ENCODE results near the gene RABL3. TPM values are rescaled to one million over a fixed set of nuclear protein-coding genes. Genes with fewer than 3 reads are reported as not detected.

Gene RABL3
- total and polyA plus RNA-seq, 7 donors: 9.4 to 15.5 (median 12.8) TPM

DNA sequence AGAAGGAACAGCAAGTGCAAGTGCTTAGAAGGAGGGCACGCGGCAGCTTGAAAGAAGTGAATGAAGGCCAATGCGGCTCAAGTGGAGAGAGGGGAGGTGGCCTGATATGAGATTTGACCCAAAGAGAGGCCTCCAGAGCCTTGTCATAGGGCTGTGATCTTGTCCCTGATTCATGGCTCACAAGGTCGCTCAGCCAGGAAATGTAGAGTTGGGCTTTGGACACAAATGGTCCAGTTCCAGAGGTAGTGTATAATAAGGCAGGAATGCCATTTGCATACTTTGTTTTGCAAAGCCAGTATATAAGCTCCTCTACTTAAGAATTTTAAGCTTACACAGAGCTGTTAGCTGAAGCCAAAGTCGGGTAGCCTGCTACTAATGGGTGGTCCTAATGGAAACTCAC, 94.0 kb downstream of the RABL3 start:
- Histone ChIP-seq H3K4me1 (peaks cover 0 to 8% (median 2%) of the 10 kb centered on the region in 4 donors), H3K27ac (no peak overlapping the region), H3K9me3 (no peaks in the 10 kb centered on the region), H3K36me3 (no peaks in the 10 kb centered on the region), H3K4me3 (no peak overlapping the region), H3K27me3 (no peaks in the 10 kb centered on the region)
- WGBS, 2 donors: 92 to 94% methylated on average over 5 of the region's 5 CpGs
- no peak for DNase-seq
- TF ChIP-seq POLR2A (IDR thresholded peaks at IDR 0.05): no peak
- TF ChIP-seq POLR2AphosphoS5 (IDR thresholded peaks at IDR 0.05): no peak
- TF ChIP-seq, protein P1, sequence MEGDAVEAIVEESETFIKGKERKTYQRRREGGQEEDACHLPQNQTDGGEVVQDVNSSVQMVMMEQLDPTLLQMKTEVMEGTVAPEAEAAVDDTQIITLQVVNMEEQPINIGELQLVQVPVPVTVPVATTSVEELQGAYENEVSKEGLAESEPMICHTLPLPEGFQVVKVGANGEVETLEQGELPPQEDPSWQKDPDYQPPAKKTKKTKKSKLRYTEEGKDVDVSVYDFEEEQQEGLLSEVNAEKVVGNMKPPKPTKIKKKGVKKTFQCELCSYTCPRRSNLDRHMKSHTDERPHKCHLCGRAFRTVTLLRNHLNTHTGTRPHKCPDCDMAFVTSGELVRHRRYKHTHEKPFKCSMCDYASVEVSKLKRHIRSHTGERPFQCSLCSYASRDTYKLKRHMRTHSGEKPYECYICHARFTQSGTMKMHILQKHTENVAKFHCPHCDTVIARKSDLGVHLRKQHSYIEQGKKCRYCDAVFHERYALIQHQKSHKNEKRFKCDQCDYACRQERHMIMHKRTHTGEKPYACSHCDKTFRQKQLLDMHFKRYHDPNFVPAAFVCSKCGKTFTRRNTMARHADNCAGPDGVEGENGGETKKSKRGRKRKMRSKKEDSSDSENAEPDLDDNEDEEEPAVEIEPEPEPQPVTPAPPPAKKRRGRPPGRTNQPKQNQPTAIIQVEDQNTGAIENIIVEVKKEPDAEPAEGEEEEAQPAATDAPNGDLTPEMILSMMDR (IDR thresholded peaks at IDR 0.05): no peak
- no peak for TF ChIP-seq EP300 (IDR thresholded peaks at IDR 0.05)
- intact Hi-C loops (cut with DNase I): no loop called here

DNA sequence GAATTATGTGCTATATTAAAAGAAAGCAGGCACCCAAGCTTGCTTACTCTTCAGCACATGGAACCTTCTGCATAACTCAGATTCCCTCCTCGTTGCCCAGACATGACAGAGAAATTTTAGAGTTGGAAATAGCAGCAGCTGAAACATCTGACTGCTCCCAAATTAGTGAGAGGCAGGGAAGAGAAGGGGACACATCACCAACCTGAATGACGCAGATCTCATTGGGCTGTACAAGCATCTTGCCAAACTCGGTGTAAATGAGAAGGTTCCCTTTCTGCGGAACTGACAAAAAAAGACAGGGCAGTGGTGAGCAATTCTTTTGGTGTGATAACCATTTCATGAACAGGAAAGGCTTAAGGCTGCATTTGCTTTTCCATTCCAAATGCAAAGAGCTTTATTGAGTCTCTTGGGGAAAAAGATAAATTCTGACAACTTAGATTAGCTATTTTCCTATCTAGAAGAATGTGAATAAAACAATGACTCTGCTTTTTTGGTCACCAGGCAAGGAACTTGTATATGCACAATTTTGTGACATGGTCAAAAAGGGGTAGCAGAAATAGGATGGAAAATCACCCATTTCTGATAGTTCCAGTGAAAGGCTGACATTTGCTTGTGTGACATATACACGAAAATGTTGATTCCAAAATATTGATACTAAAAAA, 95.4 kb downstream of the RABL3 start:
- H3K4me3 ChIP-seq: no peak overlapping the region
- no peak overlapping the region for H3K27ac ChIP-seq
- TF ChIP-seq, protein P1 (IDR thresholded peaks at IDR 0.05): no peak
- TF ChIP-seq EP300 (IDR thresholded peaks at IDR 0.05) (no peak), POLR2AphosphoS5 (IDR thresholded peaks at IDR 0.05) (no peak), POLR2A (IDR thresholded peaks at IDR 0.05) (no peak)
- no peaks in the 10 kb centered on the region for H3K27me3 ChIP-seq
- WGBS, 2 donors: 88 to 92% methylated on average over 5 of the region's 5 CpGs
- intact Hi-C loops (cut with DNase I): no loop called here
- no peaks in the 10 kb centered on the region for H3K36me3 ChIP-seq
- H3K4me1 ChIP-seq: peaks cover 0 to 8% (median 2%) of the 10 kb centered on the region in 4 donors
- no peaks in the 10 kb centered on the region for H3K9me3 ChIP-seq
- DNase-seq: no peak

DNA sequence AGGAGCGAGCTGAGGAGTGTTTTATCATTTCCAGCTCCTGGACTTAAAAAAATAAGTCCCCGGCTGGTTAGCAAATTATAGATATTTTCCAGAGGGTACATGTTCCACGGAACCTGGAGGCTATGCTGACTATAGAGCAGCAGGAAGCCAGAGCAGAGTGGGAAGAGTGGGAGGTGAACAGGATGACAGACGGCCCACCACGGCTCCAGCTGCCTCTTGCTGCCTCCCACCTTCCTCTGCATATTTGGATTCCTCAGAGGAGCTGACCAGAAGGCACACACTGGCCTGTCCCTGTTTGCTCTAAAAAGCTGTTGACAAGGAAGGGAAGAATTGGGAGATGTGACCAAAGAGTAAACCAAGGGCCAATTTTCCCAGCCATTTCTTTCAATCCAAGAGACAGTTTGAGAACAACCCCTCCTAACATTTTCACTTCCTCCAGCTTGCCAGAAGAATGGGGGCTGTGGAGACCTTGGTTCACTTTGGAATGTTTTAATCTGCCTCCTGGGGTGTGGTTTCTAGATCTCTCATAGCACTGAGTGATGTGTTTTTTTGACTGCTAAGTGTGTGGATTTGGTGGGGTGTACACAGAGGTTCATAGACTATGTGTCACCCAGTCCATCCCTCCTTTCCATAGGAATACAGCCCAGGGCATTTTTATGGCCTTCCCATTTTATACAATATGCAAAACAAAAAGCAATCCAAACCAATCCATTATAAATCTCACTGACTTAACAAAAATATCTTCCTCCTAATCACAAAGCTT, 97.1 kb downstream of the RABL3 start:
- Histone ChIP-seq H3K27ac (no peak overlapping the region), H3K4me1 (peaks cover 0 to 8% (median 2%) of the 10 kb centered on the region in 4 donors), H3K36me3 (no peaks in the 10 kb centered on the region), H3K9me3 (no peaks in the 10 kb centered on the region), H3K27me3 (no peaks in the 10 kb centered on the region), H3K4me3 (no peak overlapping the region)
- intact Hi-C loops (cut with DNase I): no loop called here
- TF ChIP-seq POLR2A (IDR thresholded peaks at IDR 0.05) (no peak), EP300 (IDR thresholded peaks at IDR 0.05) (no peak), POLR2AphosphoS5 (IDR thresholded peaks at IDR 0.05) (no peak)
- TF ChIP-seq, protein P1 (IDR thresholded peaks at IDR 0.05): no peak
- WGBS, 2 donors: 71 to 90% methylated on average over 5 of the region's 5 CpGs
- no peak for DNase-seq

DNA sequence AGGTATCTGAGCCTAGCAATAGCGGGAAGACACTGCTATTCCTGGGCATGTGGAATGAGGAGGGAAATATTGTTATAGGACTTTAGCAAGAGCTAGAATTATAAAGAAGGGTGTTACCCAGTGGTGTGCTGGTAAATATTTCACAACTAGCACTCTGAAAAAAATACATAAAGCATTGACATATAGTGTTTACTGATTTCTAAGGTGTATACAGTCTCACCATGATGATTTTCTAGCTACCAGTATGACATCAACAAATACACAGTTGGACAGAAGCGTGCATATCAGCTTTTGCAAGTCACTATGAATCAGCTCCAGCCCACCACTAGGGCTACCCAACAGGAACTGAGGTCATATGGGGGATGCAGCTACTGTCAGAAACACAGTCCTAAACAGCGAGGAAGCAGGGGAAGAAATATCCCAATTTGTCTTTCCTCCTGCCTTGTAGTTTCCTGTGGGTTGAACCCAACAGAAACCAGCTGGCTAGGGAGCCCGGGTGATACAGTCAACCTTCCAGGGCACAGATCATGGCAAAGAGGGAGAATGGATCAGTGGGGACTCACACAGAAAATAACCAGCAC, 99.9 kb downstream of the RABL3 start:
- Histone ChIP-seq H3K4me3 (no peak overlapping the region), H3K9me3 (no peaks in the 10 kb centered on the region), H3K27ac (no peak overlapping the region), H3K36me3 (no peaks in the 10 kb centered on the region), H3K4me1 (peaks cover 0 to 9% (median 4%) of the 10 kb centered on the region in 4 donors), H3K27me3 (no peaks in the 10 kb centered on the region)
- intact Hi-C loops (cut with DNase I): no loop called here
- TF ChIP-seq POLR2AphosphoS5 (IDR thresholded peaks at IDR 0.05) (no peak), EP300 (IDR thresholded peaks at IDR 0.05) (no peak), POLR2A (IDR thresholded peaks at IDR 0.05) (no peak)
- TF ChIP-seq, protein P1 (IDR thresholded peaks at IDR 0.05): no peak
- DNase-seq: no peak
- WGBS, 2 donors: 58 to 84% methylated on average over 4 of the region's 4 CpGs

All from sigmoid colon (tissue), 7 donors.